A549 (cell line): ENCODE results near the gene PBX4. TPM values are rescaled to one million over a fixed set of nuclear protein-coding genes. Genes with fewer than 3 reads are reported as not detected.

ENCODE experiments used
- ATAC-seq, 2 experiments: fragments of 200-7000 bp in 1 of 2; fragments of >200 bp in 1 of 2; cut with Nextera tagmentation in 1 of 2; cut with Tn5 transposase in 1 of 2; 3 replicates each; pipeline versions ENCODE4 v1.8.0 to v1.9.1; 2018 to 2020; ENCODE audit warnings: mild to moderate bottlenecking in 1 of 2, moderate library complexity in 1 of 2
- CTCF ChIA-PET: fragments of 300-600 bp; sonication (Branson Sonifier 250); formaldehyde crosslinking; extraction: SDS; loops from one replicate; lab custom pipeline; 2021; ENCODE audit warnings: antibody characterized with exemption, inconsistent platforms; lab: Yijun Ruan, JAX
- POLR2A ChIA-PET: fragments of 350-600 bp; formaldehyde crosslinking; extraction: SDS; loops from one replicate; lab custom pipeline; 2021; ENCODE audit warnings: antibody characterized with exemption, inconsistent platforms; lab: Yijun Ruan, JAX
- DNase-seq, 2 experiments: peaks; one replicate each; pipeline versions ENCODE4 v3.0.0 to v3.0.0-alpha.2; 2011 to 2016; ENCODE audit warnings: low read depth in 1 of 2, low spot score in 1 of 2
- FAIRE-seq: peaks from 2 replicates; lab custom pipeline; 2011; peaks lifted over from hg19 to GRCh38; lab: Jason Lieb, UNC
- H3K27ac ChIP-seq, 2 experiments: fragments of >200 bp; sonication (Bioruptor Twin); formaldehyde crosslinking; 3 replicates each; pipeline ENCODE4 v1.5.1; 2016 to 2017
- H3K4me1 ChIP-seq: fragments of >200 bp; sonication (Bioruptor Twin); formaldehyde crosslinking; 3 replicates; pipeline ENCODE4 v1.6.1; 2016
- H3K4me2 ChIP-seq: fragments of >200 bp; sonication (Bioruptor Twin); formaldehyde crosslinking; 3 replicates; pipeline ENCODE4 v1.6.1; 2016
- H3K4me3 ChIP-seq: fragments of >200 bp; sonication (Bioruptor Twin); formaldehyde crosslinking; 3 replicates; pipeline ENCODE4 v1.5.1; 2016
- H3K9me3 ChIP-seq: fragments of >200 bp; sonication (Bioruptor Twin); formaldehyde crosslinking; 3 replicates; pipeline ENCODE4 v1.6.1; 2016
- CHD4 ChIP-seq: fragments of 200-600 bp; sonication (generic); IDR thresholded peaks from 2 replicates; pipeline ENCODE4 v1.6.1; 2016; ENCODE audit warnings: antibody characterized with exemption, mild to moderate bottlenecking, borderline replicate concordance
- FOXS1 ChIP-seq: fragments of 250-450 bp; sonication (Bioruptor Pico); IDR thresholded peaks from 2 replicates; pipeline ENCODE4 v1.5.0; 2020; ENCODE audit warnings: mild to moderate bottlenecking, moderate library complexity
- HEYL ChIP-seq: fragments of 250-450 bp; sonication (Bioruptor Pico); IDR thresholded peaks from 2 replicates; pipeline ENCODE4 v1.8.0; 2021; ENCODE audit warnings: mild to moderate bottlenecking, moderate library complexity
- HOXB5 ChIP-seq: fragments of 250-450 bp; sonication (Bioruptor Pico); IDR thresholded peaks from 2 replicates; pipeline ENCODE4 v1.5.0; 2020; ENCODE audit warnings: mild to moderate bottlenecking, moderate library complexity
- NFE2L2 ChIP-seq: fragments of 150-350 bp; conservative IDR thresholded peaks from 2 replicates; pipeline ENCODE4 v1.6.1; 2014; ENCODE audit warnings: low read length
- PHF8 ChIP-seq: fragments of 200-600 bp; sonication (generic); IDR thresholded peaks from 2 replicates; pipeline ENCODE4 v1.6.1; 2016; ENCODE audit warnings: low read depth, mild to moderate bottlenecking, antibody characterized with exemption, moderate library complexity, borderline replicate concordance
- POLR2A ChIP-seq: IDR thresholded peaks from 2 replicates; pipeline ENCODE4 v1.6.1; 2012; ENCODE audit warnings: mild to moderate bottlenecking, low read length
- POLR2AphosphoS2 ChIP-seq: conservative IDR thresholded peaks from 2 replicates; pipeline ENCODE4 v1.6.1; 2012; ENCODE audit warnings: low read length, improper control_type of control experiment, inconsistent platforms
- RAD21 ChIP-seq, 2 experiments: fragments of >200 bp in 1 of 2; sonication (Bioruptor Twin) in 1 of 2; formaldehyde crosslinking in 1 of 2; IDR thresholded peaks in 1 of 2; conservative IDR thresholded peaks in 1 of 2; 2 replicates in 1 of 2; 3 replicates in 1 of 2; pipeline ENCODE4 v1.6.1; 2012 to 2018; ENCODE audit warnings: inconsistent platforms in 1 of 2
- RARB ChIP-seq: fragments of 250-450 bp; sonication (Bioruptor Pico); IDR thresholded peaks from 2 replicates; pipeline ENCODE4 v1.8.0; 2021; ENCODE audit warnings: mild to moderate bottlenecking, moderate library complexity
- TFCP2L1 ChIP-seq: fragments of 250-450 bp; sonication (Bioruptor Pico); IDR thresholded peaks from 2 replicates; pipeline ENCODE4 v1.5.0; 2021; ENCODE audit warnings: mild to moderate bottlenecking
- ZSCAN20 ChIP-seq: fragments of 250-450 bp; sonication (Bioruptor Pico); IDR thresholded peaks from 2 replicates; pipeline ENCODE4 v1.8.0; 2022; ENCODE audit warnings: mild to moderate bottlenecking, moderate library complexity
- WGBS: methylation state at CpG from one replicate; pipeline ENCODE4 v1.1.6; 2017; ENCODE audit errors: missing lambda C conversion rate; 5-methylcytosine and 5-hydroxymethylcytosine counted together
- polyA plus RNA-seq, 4 experiments: library from polyadenylated mRNA; depleted of rRNA in 3 of 4; stranded (reverse); fragments of >200 nt; fragmentation: RNase III in 1 of 4; extraction: RNeasy Plus Mini Kit Qiagen cat#74134 plus additional on column Dnase treatment in 1 of 4; gene quantifications; 2 replicates in 3 of 4; 3 replicates in 1 of 4; pipeline ENCODE4 v1.2.3, GENCODE V29; 2011 to 2017
- TF ChIP-seq, protein P1 (sequence below): fragments of 200-600 bp; sonication (generic); IDR thresholded peaks from 2 replicates; pipeline ENCODE4 v1.6.1; 2016; ENCODE audit warnings: antibody characterized with exemption, mild to moderate bottlenecking, moderate library complexity
- TF ChIP-seq, protein P2 (sequence below): fragments of 250-450 bp; sonication (Bioruptor Pico); IDR thresholded peaks from 2 replicates; pipeline ENCODE4 v1.5.0; 2020; ENCODE audit warnings: low read depth, mild to moderate bottlenecking, moderate library complexity
- TF ChIP-seq, protein P3 (sequence below): IDR thresholded peaks from 2 replicates; pipeline ENCODE4 v1.6.1; 2012; ENCODE audit warnings: low read depth, borderline replicate concordance
- TF ChIP-seq, protein P4 (sequence below): fragments of >200 bp; sonication (Bioruptor Twin); formaldehyde crosslinking; IDR thresholded peaks from 2 replicates; pipeline ENCODE4 v1.6.1; 2016
- TF ChIP-seq, protein P5 (sequence below): IDR thresholded peaks from 2 replicates; pipeline ENCODE4 v1.6.1; 2012

PBX4 gene
- polyA plus RNA-seq, 2 of the 4 experiments (the other 2 are of a cell fraction) = 0.70 to 0.90 TPM

DNA sequence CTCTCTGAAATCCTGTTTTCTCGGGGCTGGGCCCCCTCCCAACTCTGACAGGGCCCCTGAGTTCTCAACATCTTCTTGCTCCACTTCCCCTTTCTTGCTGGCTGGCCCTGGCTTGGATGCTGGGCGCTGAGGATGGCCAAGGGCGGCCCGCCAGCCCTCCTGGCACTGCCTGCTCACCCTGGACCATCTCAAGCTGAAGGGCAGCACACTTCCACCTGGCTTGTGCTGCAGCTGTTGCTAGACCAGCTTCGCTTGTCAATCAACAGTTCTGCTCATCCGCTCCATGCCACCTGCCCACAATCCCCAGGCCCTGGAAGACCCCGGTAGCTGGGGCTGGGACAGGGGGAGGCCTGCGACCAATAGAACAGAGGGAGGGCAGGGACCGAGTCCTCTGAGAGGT, 31.8 kb upstream of the PBX4 start:
- no peaks in the 10 kb centered on the region for H3K9me3 ChIP-seq
- ChIA-PET CTCF (interaction anchor here (1.4 to 3.7 kb wide), 2 partner anchors 9 to 118 kb away, joined by 4 to 17 read pairs; no protein-coding TSS in a partner anchor), POLR2A (no interaction called here)
- FAIRE-seq (no peak), ATAC-seq (no peak), DNase-seq (no peak)
- no peak overlapping the region for H3K4me3 ChIP-seq
- no peak overlapping the region for H3K4me2 ChIP-seq
- no peak overlapping the region for H3K27ac ChIP-seq
- WGBS = 92% methylated on average over 4 of the region's 9 CpGs
- no peak for TF ChIP-seq PHF8
- TF ChIP-seq, protein P1, sequence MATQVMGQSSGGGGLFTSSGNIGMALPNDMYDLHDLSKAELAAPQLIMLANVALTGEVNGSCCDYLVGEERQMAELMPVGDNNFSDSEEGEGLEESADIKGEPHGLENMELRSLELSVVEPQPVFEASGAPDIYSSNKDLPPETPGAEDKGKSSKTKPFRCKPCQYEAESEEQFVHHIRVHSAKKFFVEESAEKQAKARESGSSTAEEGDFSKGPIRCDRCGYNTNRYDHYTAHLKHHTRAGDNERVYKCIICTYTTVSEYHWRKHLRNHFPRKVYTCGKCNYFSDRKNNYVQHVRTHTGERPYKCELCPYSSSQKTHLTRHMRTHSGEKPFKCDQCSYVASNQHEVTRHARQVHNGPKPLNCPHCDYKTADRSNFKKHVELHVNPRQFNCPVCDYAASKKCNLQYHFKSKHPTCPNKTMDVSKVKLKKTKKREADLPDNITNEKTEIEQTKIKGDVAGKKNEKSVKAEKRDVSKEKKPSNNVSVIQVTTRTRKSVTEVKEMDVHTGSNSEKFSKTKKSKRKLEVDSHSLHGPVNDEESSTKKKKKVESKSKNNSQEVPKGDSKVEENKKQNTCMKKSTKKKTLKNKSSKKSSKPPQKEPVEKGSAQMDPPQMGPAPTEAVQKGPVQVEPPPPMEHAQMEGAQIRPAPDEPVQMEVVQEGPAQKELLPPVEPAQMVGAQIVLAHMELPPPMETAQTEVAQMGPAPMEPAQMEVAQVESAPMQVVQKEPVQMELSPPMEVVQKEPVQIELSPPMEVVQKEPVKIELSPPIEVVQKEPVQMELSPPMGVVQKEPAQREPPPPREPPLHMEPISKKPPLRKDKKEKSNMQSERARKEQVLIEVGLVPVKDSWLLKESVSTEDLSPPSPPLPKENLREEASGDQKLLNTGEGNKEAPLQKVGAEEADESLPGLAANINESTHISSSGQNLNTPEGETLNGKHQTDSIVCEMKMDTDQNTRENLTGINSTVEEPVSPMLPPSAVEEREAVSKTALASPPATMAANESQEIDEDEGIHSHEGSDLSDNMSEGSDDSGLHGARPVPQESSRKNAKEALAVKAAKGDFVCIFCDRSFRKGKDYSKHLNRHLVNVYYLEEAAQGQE = no peak
- TF ChIP-seq, protein P2, sequence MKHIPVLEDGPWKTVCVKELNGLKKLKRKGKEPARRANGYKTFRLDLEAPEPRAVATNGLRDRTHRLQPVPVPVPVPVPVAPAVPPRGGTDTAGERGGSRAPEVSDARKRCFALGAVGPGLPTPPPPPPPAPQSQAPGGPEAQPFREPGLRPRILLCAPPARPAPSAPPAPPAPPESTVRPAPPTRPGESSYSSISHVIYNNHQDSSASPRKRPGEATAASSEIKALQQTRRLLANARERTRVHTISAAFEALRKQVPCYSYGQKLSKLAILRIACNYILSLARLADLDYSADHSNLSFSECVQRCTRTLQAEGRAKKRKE (CRISPR knock-in tag) = no peak
- no peak for TF ChIP-seq TFCP2L1 (CRISPR knock-in tag)
- TF ChIP-seq, protein P3, sequence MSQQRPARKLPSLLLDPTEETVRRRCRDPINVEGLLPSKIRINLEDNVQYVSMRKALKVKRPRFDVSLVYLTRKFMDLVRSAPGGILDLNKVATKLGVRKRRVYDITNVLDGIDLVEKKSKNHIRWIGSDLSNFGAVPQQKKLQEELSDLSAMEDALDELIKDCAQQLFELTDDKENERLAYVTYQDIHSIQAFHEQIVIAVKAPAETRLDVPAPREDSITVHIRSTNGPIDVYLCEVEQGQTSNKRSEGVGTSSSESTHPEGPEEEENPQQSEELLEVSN = no peak
- no peak for TF ChIP-seq RAD21 (conservative IDR thresholded peaks at IDR 0.05 in 1 of 2, IDR thresholded peaks at IDR 0.05 in 1 of 2)
- TF ChIP-seq, protein P4, sequence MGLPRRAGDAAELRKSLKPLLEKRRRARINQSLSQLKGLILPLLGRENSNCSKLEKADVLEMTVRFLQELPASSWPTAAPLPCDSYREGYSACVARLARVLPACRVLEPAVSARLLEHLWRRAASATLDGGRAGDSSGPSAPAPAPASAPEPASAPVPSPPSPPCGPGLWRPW = no peak
- TF ChIP-seq NFE2L2 = no peak
- no peak for TF ChIP-seq CHD4
- TF ChIP-seq, protein P5, sequence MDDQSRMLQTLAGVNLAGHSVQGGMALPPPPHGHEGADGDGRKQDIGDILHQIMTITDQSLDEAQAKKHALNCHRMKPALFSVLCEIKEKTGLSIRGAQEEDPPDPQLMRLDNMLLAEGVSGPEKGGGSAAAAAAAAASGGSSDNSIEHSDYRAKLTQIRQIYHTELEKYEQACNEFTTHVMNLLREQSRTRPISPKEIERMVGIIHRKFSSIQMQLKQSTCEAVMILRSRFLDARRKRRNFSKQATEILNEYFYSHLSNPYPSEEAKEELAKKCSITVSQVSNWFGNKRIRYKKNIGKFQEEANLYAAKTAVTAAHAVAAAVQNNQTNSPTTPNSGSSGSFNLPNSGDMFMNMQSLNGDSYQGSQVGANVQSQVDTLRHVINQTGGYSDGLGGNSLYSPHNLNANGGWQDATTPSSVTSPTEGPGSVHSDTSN = no peak
- TF ChIP-seq HEYL = no peak
- TF ChIP-seq ZSCAN20 (CRISPR knock-in tag) = no peak
- no peaks in the 10 kb centered on the region for H3K4me1 ChIP-seq

DNA sequence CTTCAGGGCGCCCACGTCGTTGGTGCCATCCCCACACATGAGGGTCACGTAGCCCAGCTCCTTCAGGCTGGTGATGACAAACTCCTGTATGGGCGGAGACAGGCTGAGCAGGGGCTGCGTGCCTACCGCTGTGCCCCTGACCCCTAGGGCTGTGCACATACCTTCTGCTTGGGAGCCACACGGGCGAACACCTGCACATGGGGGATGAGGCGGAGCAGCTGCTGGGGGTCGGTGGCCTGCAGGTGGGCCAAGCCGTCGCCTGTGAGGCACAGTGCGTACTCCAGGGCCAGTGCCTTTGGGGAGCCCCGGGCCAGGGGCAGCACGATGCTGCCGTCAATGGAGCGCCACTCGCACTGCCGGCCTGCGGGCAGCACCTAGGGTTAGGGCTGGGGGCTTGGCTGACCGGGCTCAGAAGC, 31.1 kb upstream of the PBX4 start:
- no peak for ATAC-seq
- ChIA-PET CTCF (interaction anchor here (3.7 kb wide), 1 partner anchor 118 kb away, joined by 17 read pairs; no protein-coding TSS in a partner anchor), POLR2A (interaction anchor here (0.6 to 1.4 kb wide), 2 partner anchors 14 to 118 kb away, joined by 3 to 5 read pairs; partner anchors contain the start of gene ATP13A1)
- no peak for FAIRE-seq
- no peak for DNase-seq
- no peak overlapping the region for H3K27ac ChIP-seq
- TF ChIP-seq FOXS1 (CRISPR knock-in tag) (no peak), HOXB5 (CRISPR knock-in tag) (no peak), HEYL (no peak), RARB (CRISPR knock-in tag) (no peak), POLR2A (no peak), POLR2AphosphoS2 (no peak)
- WGBS = 93% methylated on average over 11 of the region's 22 CpGs
- no peak overlapping the region for H3K4me2 ChIP-seq
- H3K4me3 ChIP-seq = no peak overlapping the region
- H3K9me3 ChIP-seq = no peaks in the 10 kb centered on the region
- no peaks in the 10 kb centered on the region for H3K4me1 ChIP-seq
